ENCODE measurements around the gene TBR1.

The TBR1 gene

DNA sequence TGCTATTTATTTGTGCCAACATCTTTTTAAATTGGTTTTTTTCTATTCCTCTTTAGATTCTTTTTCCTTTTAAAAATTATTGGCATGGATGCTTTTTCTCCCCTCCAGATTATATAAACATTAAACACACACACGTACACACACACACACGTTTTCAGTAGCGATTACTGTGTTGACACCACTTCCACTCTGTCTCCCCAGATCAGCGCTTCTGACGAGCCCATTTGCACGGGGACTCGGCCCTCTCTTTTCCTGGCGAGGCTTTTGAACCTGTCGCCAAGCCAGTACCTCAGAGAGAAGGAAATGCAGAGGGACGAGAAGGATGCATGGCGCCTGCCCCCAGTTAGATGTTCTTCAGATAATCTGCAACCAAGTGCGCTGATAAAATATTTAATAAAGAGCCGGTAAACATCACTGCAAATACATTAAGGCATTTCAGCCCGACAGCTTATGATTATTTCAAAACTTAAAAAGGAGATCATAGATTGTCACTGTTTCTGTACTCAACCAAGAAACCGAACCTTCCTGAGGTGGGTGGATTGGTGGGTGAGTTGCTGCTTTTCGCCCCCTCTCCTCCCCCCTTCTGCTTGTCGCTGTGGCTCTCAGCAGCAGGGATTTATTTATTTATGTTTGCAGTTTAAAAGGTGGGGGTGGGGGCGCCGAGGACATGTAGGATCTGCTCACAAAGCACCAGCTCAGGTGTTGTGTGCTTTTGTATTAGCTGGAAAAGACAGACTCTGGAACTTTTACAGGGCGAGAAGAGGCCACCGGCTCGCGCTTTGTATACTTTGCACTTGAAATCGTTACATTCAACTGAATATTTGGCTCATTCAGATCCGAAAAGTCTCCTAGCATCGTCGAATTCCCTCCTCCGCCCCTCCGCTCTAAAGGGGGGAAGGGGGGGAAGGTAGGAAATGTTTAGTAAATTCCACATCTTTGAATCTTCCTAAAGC is 787 bp upstream of the TBR1 start:
- no peak for DNase-seq (ENCODE audit: low read depth, low spot score)

DNA sequence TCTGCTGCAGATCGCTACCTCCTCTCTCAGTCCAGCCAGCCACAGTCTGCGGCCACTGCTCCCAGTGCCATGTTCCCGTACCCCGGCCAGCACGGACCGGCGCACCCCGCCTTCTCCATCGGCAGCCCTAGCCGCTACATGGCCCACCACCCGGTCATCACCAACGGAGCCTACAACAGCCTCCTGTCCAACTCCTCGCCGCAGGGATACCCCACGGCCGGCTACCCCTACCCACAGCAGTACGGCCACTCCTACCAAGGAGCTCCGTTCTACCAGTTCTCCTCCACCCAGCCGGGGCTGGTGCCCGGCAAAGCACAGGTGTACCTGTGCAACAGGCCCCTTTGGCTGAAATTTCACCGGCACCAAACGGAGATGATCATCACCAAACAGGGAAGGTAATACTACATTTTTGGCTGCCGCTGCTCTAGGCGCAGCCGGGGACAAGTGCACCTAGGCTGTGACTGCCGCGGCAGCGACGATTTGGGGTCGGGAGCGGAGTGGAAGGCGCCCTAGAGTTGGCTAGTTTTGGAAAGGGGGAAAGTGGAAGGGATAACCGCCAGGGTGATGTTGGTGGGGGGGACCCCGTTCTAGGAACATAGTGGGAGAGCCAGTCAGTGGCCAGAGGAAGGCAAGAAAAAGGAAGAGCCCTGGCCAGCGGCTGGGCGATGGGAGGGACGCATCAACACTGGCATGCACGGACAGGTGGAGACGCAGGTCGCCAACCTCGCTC is 776 bp downstream of the TBR1 start:
- DNase-seq (ENCODE audit: low read depth, low spot score) = no peak

GRCh38 chr2:161417438-161418274 is 1.6 kb downstream of the TBR1 start:
- DNase-seq (ENCODE audit: low read depth, low spot score) = no peak

GRCh38 chr2:161418275-161418714 is 2.2 kb downstream of the TBR1 start:
- DNase-seq (ENCODE audit: low read depth, low spot score) = no peak

DNA sequence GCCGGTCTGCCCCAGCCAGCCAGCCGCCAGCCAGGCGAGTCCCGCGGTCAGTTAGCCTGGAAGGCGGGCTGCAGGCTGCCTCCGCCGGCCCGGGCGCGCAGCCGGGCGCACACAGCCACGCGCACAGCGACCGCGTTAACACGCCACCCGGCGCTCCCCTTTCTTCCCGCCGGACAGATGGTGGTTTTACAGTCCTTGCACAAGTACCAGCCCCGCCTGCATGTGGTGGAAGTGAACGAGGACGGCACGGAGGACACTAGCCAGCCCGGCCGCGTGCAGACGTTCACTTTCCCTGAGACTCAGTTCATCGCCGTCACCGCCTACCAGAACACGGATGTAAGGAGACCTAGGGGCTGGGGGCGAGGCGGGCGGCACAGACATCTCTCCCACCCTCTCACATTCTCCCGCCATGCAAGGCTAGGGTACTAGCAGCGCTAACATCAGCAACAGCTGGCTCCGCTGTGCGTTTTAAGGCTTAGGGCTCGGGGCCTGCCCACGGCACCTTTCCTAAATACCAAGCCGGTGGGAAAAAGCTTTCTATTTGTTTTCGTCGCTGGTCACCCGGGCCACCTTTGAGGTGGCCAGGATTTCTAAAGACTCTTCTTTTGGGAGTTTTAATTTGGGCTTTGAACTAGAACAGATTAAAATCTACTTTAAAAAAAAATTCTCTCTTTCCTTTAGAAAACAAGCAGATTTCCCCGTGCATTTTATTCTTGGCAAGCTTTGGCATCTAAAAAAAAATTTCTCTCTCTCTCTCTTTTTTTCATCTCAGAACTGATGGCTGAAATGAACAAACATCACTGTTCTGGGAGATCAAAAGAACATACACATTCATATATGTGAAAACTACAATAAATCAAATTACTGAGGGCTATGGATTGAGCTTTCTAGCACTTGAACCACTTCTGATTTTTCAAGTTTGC is 2.9 kb downstream of the TBR1 start:
- DNase-seq (ENCODE audit: low read depth, low spot score) = no peak

DNA sequence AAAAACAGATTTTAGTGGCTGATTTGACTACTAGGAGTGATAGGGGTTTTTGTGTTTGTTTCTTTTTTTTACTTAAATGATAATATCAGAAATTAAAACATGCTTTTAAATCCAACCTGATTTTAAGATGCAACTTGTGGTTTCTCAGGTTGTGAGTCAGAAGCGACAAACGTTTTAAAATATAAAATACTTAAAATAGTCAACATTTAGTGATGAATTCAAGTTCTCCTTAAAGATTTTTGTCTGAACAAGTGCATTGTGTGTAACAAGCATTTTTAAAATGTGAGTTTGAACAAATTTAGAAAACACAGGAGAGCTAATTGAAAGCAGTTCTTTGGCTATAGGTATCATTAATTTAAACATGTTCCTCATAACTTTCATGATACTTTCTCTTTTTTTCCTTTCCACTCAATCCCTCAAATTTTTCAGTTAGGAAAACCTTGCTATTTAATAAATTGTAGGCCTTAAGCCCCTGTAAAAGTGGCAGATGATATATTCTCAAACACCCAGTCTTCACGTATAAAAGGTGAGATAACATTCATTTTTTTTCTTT is 3.6 kb downstream of the TBR1 start:
- no peak for DNase-seq (ENCODE audit: low read depth, low spot score)

GRCh38 chr2:161420406-161421074 is 4.4 kb downstream of the TBR1 start:
- no peak for DNase-seq (ENCODE audit: low read depth, low spot score)

DNA sequence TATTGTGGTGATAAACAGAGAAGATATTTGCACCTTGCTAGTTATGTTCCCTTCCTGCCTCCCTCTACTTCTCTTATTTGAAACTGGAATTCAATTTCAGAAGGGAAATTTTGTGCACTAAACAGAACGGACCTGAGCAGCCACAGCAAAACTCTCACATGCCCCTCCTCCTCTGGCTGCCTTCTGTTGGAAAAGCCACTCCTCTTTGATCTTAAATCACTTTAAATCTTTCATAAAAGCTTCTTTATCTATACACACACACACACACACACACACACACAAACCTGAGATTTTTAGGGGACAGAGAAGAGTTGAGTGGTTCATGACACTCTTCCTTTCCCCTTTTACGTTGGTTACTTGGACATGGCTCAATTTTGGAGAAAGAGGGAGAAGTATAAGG is 5.6 kb downstream of the TBR1 start:
- DNase-seq (ENCODE audit: low read depth, low spot score) = no peak

GRCh38 chr2:161422816-161423403 is 6.8 kb downstream of the TBR1 start:
- DNase-seq (ENCODE audit: low read depth, low spot score) = no peak

DNA sequence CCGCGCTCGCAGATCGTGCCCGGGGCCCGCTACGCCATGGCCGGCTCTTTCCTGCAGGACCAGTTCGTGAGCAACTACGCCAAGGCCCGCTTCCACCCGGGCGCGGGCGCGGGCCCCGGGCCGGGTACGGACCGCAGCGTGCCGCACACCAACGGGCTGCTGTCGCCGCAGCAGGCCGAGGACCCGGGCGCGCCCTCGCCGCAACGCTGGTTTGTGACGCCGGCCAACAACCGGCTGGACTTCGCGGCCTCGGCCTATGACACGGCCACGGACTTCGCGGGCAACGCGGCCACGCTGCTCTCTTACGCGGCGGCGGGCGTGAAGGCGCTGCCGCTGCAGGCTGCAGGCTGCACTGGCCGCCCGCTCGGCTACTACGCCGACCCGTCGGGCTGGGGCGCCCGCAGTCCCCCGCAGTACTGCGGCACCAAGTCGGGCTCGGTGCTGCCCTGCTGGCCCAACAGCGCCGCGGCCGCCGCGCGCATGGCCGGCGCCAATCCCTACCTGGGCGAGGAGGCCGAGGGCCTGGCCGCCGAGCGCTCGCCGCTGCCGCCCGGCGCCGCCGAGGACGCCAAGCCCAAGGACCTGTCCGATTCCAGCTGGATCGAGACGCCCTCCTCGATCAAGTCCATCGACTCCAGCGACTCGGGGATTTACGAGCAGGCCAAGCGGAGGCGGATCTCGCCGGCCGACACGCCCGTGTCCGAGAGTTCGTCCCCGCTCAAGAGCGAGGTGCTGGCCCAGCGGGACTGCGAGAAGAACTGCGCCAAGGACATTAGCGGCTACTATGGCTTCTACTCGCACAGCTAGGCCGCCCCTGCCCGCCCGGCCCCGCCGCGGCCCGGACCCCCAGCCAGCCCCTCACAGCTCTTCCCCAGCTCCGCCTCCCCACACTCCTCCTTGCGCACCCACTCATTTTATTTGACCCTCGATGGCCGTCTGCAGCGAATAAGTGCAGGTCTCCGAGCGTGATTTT is 7.6 kb downstream of the TBR1 start:
- no peak for DNase-seq (ENCODE audit: low read depth, low spot score)

DNA sequence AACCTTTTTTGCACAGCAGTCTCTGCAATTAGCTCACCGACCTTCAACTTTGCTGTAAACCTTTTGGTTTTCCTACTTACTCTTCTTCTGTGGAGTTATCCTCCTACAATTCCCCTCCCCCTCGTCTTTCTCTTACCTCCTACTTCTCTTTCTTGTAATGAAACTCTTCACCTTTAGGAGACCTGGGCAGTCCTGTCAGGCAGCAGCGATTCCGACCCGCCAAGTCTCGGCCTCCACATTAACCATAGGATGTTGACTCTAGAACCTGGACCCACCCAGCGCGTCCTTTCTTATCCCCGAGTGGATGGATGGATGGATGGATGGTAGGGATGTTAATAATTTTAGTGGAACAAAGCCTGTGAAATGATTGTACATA is 8.3 kb downstream of the TBR1 start:
- DNase-seq (ENCODE audit: low read depth, low spot score) = no peak

GRCh38 chr2:161424891-161425727 is 9.0 kb downstream of the TBR1 start:
- DNase-seq (ENCODE audit: low read depth, low spot score) = no peak

- no peak for DNase-seq (ENCODE audit: low read depth, low spot score)
Observed at GRCh38 chr2:161425728-161426454, 9.8 kb downstream of the TBR1 start.

- DNase-seq (ENCODE audit: low read depth, low spot score) = no peak
Observed at GRCh38 chr2:161426455-161426921, 10.4 kb downstream of the TBR1 start.

DNA sequence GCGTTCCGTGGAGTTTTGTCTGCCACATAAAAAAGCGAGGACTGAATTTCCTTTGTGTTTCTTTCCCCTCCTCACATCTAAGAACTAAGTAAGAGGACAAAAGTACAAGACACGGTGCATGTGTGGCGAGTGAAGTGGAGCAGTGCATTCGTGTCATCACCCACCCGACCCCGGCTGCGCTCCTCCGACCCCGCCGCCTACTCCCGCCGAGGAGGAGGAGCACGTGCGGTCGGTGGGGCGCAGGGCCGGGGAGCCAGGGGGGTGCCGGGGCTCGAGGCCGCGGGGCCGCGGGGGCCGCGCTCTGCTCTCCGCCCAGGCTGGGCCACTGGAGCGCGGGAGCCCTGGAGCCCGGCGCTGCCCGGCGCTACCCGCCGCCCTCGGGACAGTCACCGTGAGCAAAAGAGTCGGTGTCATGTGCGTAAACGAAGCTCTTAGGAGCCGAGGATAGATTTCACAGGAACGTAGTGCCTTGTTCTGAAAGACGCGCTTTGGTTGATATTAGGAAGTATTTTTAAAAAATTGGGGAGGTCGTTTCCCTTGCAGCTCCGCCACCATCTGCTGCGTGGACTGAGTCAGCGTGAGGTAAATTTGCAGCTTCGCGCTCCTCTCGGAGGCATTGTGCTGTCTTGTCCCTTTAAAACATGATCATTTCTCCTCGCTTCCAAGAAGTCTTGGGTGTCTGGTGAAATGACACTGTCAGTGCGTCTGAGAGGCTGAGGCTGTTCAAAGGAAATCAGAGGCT is 11.0 kb downstream of the TBR1 start:
- DNase-seq (ENCODE audit: low read depth, low spot score) = no peak
